ENCODE measurements around the gene ZNF281.

Gene ZNF281

GRCh38 chr1:200401708-200402107 lies 8.1 kb downstream of the ZNF281 start:
- intact Hi-C loops (cut with DNase I): no loop called here
- no peak for DNase-seq

- DNase-seq: no peak
- intact Hi-C loops (cut with DNase I): no loop called here
These were observed 8.6 kb downstream of the ZNF281 start for GRCh38 chr1:200401263-200401662.

- intact Hi-C loops (cut with DNase I): no loop called here
- peak in 1 of 42 donors; percentile 51 for DNase-seq
These were observed 9.3 kb downstream of the ZNF281 start for GRCh38 chr1:200400556-200400955.

- intact Hi-C loops (cut with DNase I): no loop called here
- no peak for DNase-seq
These were observed 10.0 kb downstream of the ZNF281 start for GRCh38 chr1:200399860-200400259.

- intact Hi-C loops (cut with DNase I): no loop called here
- DNase-seq: no peak
These were observed 11.5 kb downstream of the ZNF281 start for GRCh38 chr1:200398373-200398772.

GRCh38 chr1:200392625-200393185 lies 17.1 kb downstream of the ZNF281 start:
- peak in 1 of 42 donors; percentile 32 for DNase-seq
- intact Hi-C loops (cut with DNase I): no loop called here

GRCh38 chr1:200391747-200392146 lies 18.1 kb downstream of the ZNF281 start:
- intact Hi-C loops (cut with DNase I): no loop called here
- DNase-seq: peak in 1 of 42 donors; percentile 49

- no peak for DNase-seq
- intact Hi-C loops (cut with DNase I): no loop called here
These were observed 21.0 kb downstream of the ZNF281 start for GRCh38 chr1:200388791-200389190.

GRCh38 chr1:200386416-200386815 lies 23.4 kb downstream of the ZNF281 start:
- DNase-seq: no peak

GRCh38 chr1:200384818-200385390 lies 24.9 kb downstream of the ZNF281 start:
- no peak for DNase-seq
- intact Hi-C loops (cut with DNase I): no loop called here

More at GRCh38 chr1:200386416-200386815, 23.4 kb downstream of the ZNF281 start:
- intact Hi-C loops (cut with DNase I): no loop called here

GRCh38 chr1:200381256-200381984 lies 28.4 kb downstream of the ZNF281 start:
- intact Hi-C loops (cut with DNase I): no loop called here
- no peak for DNase-seq

- no peak for DNase-seq
- intact Hi-C loops (cut with DNase I): no loop called here
These were observed 29.2 kb downstream of the ZNF281 start for GRCh38 chr1:200380589-200381021.

GRCh38 chr1:200379940-200380588 lies 29.8 kb downstream of the ZNF281 start:
- DNase-seq: no peak
- intact Hi-C loops (cut with DNase I): no loop called here

GRCh38 chr1:200379432-200379757 lies 30.4 kb downstream of the ZNF281 start:
- intact Hi-C loops (cut with DNase I): no loop called here
- no peak for DNase-seq

GRCh38 chr1:200378096-200378495 lies 31.7 kb downstream of the ZNF281 start:
- no peak for DNase-seq
- intact Hi-C loops (cut with DNase I): no loop called here

- intact Hi-C loops (cut with DNase I): no loop called here
- peak in 1 of 42 donors; percentile 25 for DNase-seq
These were observed 33.3 kb downstream of the ZNF281 start for GRCh38 chr1:200376528-200376927.

- intact Hi-C loops (cut with DNase I): no loop called here
- DNase-seq: peak in 2 of 42 donors; percentile 35 to 41
These were observed 35.1 kb downstream of the ZNF281 start for GRCh38 chr1:200374569-200375295.

- intact Hi-C loops (cut with DNase I): no loop called here
- peak in 4 of 42 donors; percentile 30 to 51 (median 37) for DNase-seq
These were observed 36.0 kb downstream of the ZNF281 start for GRCh38 chr1:200373811-200374231.

GRCh38 chr1:200372885-200373181 lies 37.0 kb downstream of the ZNF281 start:
- intact Hi-C loops (cut with DNase I): no loop called here
- DNase-seq: peak in 2 of 42 donors; percentile 4 to 14
